Liver (tissue), 9 donors: ENCODE measurements around the gene AGBL4. TPM values are rescaled to one million over a fixed set of nuclear protein-coding genes. Genes with fewer than 3 reads are reported as not detected.

Experiments used
- DNase-seq: peaks from one replicate; pipeline ENCODE4 v3.0.0-alpha.2; 2017; ENCODE audit warnings: low spot score
- H3K27ac ChIP-seq, 2 donors: one replicate each; pipeline ENCODE4 v1.7.0; 2013; ENCODE audit warnings: inconsistent platforms in 2 of 2, low read length in 2 of 2, control low read depth in 1 of 2, low read depth in 1 of 2, mild to moderate bottlenecking in 1 of 2
- H3K27me3 ChIP-seq, 4 donors: one replicate each; pipeline versions ENCODE4 v1.6.1 to v1.7.0; 2013; ENCODE audit warnings: low read length in 3 of 4, inconsistent platforms in 1 of 4, mild to moderate bottlenecking in 1 of 4, moderate library complexity in 1 of 4; ENCODE audit not compliant: control insufficient read depth in 4 of 4, insufficient read depth in 4 of 4
- H3K36me3 ChIP-seq, 4 donors: one replicate each; pipeline versions ENCODE4 v1.6.1 to v1.7.0; 2013; ENCODE audit warnings: low read length in 3 of 4, mild to moderate bottlenecking in 3 of 4, low read depth in 1 of 4, moderate library complexity in 1 of 4; ENCODE audit not compliant: control insufficient read depth in 4 of 4, insufficient read depth in 3 of 4
- H3K4me1 ChIP-seq, 4 donors: one replicate each; pipeline versions ENCODE4 v1.6.1 to v1.7.0; 2013; ENCODE audit warnings: low read length in 3 of 4, mild to moderate bottlenecking in 3 of 4, moderate library complexity in 1 of 4; ENCODE audit not compliant: control insufficient read depth in 4 of 4, insufficient read depth in 4 of 4
- H3K4me3 ChIP-seq, 3 donors: one replicate each; pipeline versions ENCODE4 v1.6.1 to v1.7.0; 2013; ENCODE audit warnings: low read length in 3 of 3, control low read depth in 1 of 3, low read depth in 1 of 3, mild to moderate bottlenecking in 1 of 3
- H3K9ac ChIP-seq, 2 donors: one replicate each; pipeline ENCODE4 v1.7.0; 2013; ENCODE audit warnings: low read length in 2 of 2, mild to moderate bottlenecking in 2 of 2, moderate library complexity in 2 of 2, control low read depth in 1 of 2, low read depth in 1 of 2
- H3K9me3 ChIP-seq, 4 donors: one replicate each; pipeline versions ENCODE4 v1.6.1 to v1.7.0; 2013; ENCODE audit warnings: low read length in 3 of 4; ENCODE audit not compliant: control insufficient read depth in 4 of 4
- FOXA1 ChIP-seq: IDR thresholded peaks from 2 replicates; pipeline ENCODE4 v1.6.1; 2016; ENCODE audit warnings: antibody characterized with exemption
- FOXA2 ChIP-seq: IDR thresholded peaks from 2 replicates; pipeline ENCODE4 v1.6.1; 2016; ENCODE audit warnings: antibody characterized with exemption
- GABPA ChIP-seq, 2 donors: IDR thresholded peaks in 1 of 2; conservative IDR thresholded peaks in 1 of 2; 2 replicates each; pipeline ENCODE4 v1.6.1; 2016; ENCODE audit warnings: antibody characterized with exemption in 2 of 2, mild to moderate bottlenecking in 1 of 2, moderate library complexity in 1 of 2
- HNF4A ChIP-seq, 2 donors: conservative IDR thresholded peaks; 2 replicates each; pipeline ENCODE4 v1.6.1; 2016; ENCODE audit warnings: antibody characterized with exemption in 2 of 2, mild to moderate bottlenecking in 2 of 2
- TAF1 ChIP-seq: conservative IDR thresholded peaks from 2 replicates; pipeline ENCODE4 v1.6.1; 2016; ENCODE audit warnings: antibody characterized with exemption, mild to moderate bottlenecking
- WGBS: extraction: QIAGEN DNeasy Blood & Tissue Kit; methylation state at CpG from one replicate; pipeline ENCODE4 v1.1.7; 2013; 5-methylcytosine and 5-hydroxymethylcytosine counted together
- polyA plus RNA-seq, 2 donors: library from polyadenylated mRNA; stranded (reverse) in 1 of 2; unstranded in 1 of 2; fragments of 200-250 nt in 1 of 2; fragments of >200 nt in 1 of 2; fragmentation: Nextera tagmentation in 1 of 2; extraction: Ambion mirVana in 1 of 2; gene quantifications; one replicate each; pipeline versions ENCODE4 v1.2.1 to v1.2.3, GENCODE V29; 2013 to 2015
- total RNA-seq, 2 donors: library from RNA; depleted of rRNA; stranded (reverse); fragments of >200 nt; gene quantifications; one replicate each; pipeline ENCODE4 v1.2.3, GENCODE V29; 2014
- TF ChIP-seq, protein P1 (sequence below): IDR thresholded peaks from 2 replicates; pipeline ENCODE4 v1.6.1; 2016; ENCODE audit warnings: antibody characterized with exemption, mild to moderate bottlenecking
- TF ChIP-seq, protein P2 (sequence below): IDR thresholded peaks from 2 replicates; pipeline ENCODE4 v1.6.1; 2016; ENCODE audit warnings: antibody characterized with exemption
- donor health status: healthy.
- donor health status: healthy.
- donor health status: healthy.
- donor health status: healthy.
- donor health status: healthy.

AGBL4 gene
- total and polyA plus RNA-seq, 4 donors = 0.75 to 0.76 TPM; not detected in 2

DNA sequence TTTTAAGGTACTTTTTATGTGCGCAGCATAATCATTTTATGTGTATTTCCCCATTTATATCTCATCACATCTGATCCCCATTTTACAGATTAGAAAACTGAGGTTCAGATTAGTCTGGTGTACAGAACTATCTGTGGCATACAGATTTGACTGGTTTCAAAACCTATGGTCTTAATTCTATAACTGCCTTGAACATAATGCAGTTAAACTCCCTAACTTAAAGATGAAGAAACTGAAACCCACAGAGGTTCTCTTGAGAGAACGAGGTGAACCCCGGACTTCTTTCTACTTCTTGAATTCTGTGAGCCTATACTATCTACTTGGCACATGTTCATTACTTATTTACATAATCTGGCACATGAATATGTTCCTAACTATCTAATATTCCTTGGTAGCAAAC, 479.1 kb downstream of the AGBL4 start (continued):
- TF ChIP-seq, protein P1, sequence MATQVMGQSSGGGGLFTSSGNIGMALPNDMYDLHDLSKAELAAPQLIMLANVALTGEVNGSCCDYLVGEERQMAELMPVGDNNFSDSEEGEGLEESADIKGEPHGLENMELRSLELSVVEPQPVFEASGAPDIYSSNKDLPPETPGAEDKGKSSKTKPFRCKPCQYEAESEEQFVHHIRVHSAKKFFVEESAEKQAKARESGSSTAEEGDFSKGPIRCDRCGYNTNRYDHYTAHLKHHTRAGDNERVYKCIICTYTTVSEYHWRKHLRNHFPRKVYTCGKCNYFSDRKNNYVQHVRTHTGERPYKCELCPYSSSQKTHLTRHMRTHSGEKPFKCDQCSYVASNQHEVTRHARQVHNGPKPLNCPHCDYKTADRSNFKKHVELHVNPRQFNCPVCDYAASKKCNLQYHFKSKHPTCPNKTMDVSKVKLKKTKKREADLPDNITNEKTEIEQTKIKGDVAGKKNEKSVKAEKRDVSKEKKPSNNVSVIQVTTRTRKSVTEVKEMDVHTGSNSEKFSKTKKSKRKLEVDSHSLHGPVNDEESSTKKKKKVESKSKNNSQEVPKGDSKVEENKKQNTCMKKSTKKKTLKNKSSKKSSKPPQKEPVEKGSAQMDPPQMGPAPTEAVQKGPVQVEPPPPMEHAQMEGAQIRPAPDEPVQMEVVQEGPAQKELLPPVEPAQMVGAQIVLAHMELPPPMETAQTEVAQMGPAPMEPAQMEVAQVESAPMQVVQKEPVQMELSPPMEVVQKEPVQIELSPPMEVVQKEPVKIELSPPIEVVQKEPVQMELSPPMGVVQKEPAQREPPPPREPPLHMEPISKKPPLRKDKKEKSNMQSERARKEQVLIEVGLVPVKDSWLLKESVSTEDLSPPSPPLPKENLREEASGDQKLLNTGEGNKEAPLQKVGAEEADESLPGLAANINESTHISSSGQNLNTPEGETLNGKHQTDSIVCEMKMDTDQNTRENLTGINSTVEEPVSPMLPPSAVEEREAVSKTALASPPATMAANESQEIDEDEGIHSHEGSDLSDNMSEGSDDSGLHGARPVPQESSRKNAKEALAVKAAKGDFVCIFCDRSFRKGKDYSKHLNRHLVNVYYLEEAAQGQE = no peak
- TF ChIP-seq HNF4A (conservative IDR thresholded peaks at IDR 0.05) = no peak
- no peak for TF ChIP-seq GABPA (IDR thresholded peaks at IDR 0.05 in 1 of 2, conservative IDR thresholded peaks at IDR 0.05 in 1 of 2)
- TF ChIP-seq, protein P2, sequence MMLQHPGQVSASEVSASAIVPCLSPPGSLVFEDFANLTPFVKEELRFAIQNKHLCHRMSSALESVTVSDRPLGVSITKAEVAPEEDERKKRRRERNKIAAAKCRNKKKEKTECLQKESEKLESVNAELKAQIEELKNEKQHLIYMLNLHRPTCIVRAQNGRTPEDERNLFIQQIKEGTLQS = no peak

DNA sequence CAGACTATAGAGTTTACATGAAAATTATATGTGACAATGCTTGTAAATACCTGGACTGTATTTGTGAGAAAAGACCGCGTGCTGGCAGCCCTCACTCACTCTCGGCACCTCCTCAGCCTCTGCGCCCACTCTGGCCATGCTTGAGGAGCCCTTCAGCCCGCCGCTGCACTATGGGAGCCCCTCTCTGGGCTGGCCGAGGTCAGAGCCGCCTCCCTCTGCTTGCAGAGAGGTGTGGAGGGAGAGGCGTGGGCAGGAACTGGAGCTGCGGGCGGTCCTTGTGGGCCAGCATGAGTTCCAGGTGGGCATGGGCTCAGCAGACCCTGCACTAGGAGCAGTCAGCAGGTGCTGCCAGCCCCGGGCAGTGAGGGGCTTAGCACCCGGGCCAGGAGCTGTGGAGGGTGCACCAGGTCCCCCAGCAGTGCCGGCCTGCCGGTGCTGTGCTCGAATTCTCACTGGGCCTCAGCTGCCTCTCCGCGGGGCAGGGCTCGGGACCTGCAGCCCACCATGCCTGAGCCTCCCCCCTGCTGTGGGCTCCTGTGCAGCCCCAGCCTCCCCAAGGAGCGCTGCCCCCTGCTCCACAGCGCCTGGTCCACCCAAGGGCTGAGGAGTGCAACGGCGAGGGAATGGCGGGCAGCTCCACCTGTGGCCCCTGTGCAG, 482.5 kb downstream of the AGBL4 start:
- H3K27me3 ChIP-seq = peaks cover 0 to 3% (median 0%) of the 10 kb centered on the region in 4 donors

DNA sequence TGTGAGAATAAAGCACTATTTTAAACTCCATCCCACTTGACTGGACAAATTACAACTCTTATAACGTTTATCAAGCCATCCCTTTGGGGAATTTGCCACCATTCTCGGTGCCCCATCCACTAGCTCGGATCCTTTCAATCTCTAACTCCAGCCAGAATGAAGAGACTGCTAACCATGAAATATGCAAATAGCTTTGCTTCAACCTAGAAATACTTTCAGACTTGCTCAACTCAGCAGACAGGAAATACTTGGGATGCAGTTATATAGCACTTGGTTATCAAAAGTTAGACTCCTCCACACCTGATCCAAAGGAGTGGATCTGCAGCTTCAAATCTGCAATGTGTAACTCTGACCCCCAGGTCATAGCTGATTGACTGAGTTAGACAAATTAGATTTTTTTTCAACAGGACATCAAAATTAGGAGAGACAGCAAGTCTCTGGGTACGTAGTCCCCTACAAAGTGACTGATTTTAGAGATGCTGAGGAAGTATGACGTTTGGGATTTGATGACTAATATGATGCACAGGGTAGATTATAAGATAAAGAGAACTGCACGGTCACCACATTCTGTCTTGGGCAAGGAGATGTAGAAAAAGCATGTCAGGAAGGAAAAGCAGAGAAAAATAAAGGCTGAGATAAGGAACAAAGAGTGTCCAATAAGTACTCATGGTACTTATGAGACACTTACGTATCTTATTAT, 496.0 kb downstream of the AGBL4 start:
- WGBS = 71% methylated on average over 7 of the region's 7 CpGs
- no peaks in the 10 kb centered on the region for H3K9me3 ChIP-seq
- DNase-seq = no peak
- no peak overlapping the region for H3K4me3 ChIP-seq
- no peaks in the 10 kb centered on the region for H3K4me1 ChIP-seq
- peaks cover 0 to under 1% (median 0%) of the 10 kb centered on the region in 4 donors for H3K27me3 ChIP-seq
- H3K9ac ChIP-seq = no peak overlapping the region
- no peak overlapping the region for H3K27ac ChIP-seq
- TF ChIP-seq, protein P2 = no peak
- TF ChIP-seq TAF1 (no peak), FOXA1 (no peak)
- TF ChIP-seq, protein P1 = no peak
- no peaks in the 10 kb centered on the region for H3K36me3 ChIP-seq

More for the DNA sequence above, 482.5 kb downstream of the AGBL4 start:
- H3K9ac ChIP-seq = no peak overlapping the region
- no peaks in the 10 kb centered on the region for H3K4me1 ChIP-seq
- H3K36me3 ChIP-seq = no peaks in the 10 kb centered on the region
- H3K9me3 ChIP-seq = peaks cover 0 to 3% (median 2%) of the 10 kb centered on the region in 4 donors
- no peak overlapping the region for H3K27ac ChIP-seq
- H3K4me3 ChIP-seq = no peak overlapping the region
- DNase-seq = no peak
- TF ChIP-seq FOXA2 (no peak), FOXA1 (no peak)
- 89% methylated on average over 24 of the region's 24 CpGs for WGBS
